NCI-H187 treated with DMSO at 0.1 percent for 48 hours (cell line): ENCODE data around the gene WDR37.
"Not testable (repeated sequence)": the region's sequence is repeated elsewhere in the genome, so short reads cannot be mapped to it uniquely, and the experiment has no call there.

Experiments used
- DNase-seq: peaks from one replicate; lab custom pipeline; 2025; lab: John Stamatoyannopoulos, UW

The WDR37 gene

GRCh38 chr10:1104971-1105370, 48.8 kb downstream of the WDR37 start:
- no peak for DNase-seq

GRCh38 chr10:1107004-1107403, 50.8 kb downstream of the WDR37 start:
- DNase-seq: no peak

GRCh38 chr10:1107679-1108078, 51.5 kb downstream of the WDR37 start:
- DNase-seq: peak; percentile 9

- no peak for DNase-seq
Measured at GRCh38 chr10:1109795-1110673, 53.8 kb downstream of the WDR37 start.

DNA sequence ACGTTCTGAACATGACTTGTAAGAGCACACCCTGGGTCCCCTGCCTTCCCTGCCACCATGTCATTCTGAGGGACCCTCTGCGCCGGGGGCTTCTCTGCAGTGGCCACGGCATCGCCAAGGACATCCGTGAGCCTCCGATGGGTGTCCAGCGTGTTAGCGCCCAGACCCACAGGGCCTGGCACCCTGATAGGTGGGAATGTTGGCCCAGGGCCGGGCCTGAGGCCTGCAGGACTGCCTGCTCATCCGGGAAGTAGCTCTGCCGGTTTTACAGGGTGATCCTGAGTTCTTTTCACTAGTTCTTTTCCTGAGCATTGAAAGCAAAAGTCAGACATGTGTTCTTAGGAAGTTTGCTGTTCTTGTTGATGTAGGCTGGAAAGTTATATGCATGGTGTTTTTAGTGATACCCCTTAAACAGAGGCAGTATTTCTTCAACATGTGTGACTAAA, 54.5 kb downstream of the WDR37 start:
- no peak for DNase-seq

GRCh38 chr10:1114315-1114714, 58.1 kb downstream of the WDR37 start:
- no peak for DNase-seq

DNA sequence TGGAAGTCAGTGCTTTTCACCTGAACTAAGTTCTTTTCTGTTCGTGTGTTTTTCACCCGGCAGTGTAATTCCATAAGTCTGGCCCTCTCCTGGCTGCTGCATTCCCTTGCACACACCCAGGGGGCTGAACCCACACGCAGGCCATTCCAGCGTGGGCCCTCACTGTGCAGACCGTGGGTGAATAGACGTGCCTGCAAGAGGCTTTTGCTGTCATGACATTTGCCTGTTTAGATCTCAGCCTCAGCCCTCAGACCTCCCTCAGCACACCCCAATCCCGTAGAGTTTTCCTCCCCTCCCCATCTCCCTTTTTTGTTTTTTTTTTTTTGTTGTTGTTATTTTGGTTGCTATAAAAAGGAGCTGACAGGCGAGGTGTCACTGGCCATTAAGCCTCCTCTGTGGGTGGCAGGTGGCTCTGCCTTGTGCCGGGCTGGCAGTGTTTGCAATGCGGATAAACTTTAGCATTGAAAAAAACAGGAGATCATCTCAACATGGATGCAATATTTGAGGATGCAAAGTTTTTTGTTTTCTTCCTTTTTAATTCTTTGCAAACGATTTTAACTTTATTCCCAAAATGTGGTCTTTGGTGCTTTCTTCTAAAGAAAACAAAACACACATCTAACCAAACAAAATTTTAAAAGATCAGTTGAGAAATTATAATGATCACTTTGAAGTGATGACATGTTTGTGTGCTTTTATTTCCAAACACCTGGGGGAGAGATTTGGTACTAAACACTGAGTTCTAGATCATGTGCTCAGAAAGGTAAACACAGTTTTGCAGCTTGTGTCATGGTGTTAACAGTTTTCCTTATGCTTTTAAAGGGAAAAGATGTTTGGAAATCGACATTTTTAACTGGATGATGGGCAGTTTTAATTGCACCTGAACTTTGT, 58.8 kb downstream of the WDR37 start:
- DNase-seq: no peak

- DNase-seq: no peak
Measured at GRCh38 chr10:1115607-1115955, 59.4 kb downstream of the WDR37 start.

DNA sequence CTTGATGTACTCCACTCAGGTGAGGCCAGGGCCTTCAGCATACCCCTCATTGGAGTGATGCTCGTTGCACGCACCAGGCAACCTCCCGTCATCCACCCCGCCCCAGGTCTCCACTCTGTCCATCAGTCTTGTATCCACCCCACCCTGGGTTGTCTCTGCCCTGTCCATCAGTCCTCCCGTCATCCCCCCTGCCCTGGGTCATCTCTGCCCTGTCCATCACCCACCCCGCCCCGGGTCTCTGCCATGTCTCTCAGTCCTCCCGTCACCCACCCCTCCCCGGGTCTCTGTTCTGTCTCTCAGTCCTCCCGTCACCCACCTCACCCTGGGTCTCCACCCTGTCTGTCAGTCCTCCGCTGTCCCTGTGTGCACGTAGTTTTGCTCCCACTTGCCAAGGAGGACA, 59.9 kb downstream of the WDR37 start:
- no peak for DNase-seq

DNA sequence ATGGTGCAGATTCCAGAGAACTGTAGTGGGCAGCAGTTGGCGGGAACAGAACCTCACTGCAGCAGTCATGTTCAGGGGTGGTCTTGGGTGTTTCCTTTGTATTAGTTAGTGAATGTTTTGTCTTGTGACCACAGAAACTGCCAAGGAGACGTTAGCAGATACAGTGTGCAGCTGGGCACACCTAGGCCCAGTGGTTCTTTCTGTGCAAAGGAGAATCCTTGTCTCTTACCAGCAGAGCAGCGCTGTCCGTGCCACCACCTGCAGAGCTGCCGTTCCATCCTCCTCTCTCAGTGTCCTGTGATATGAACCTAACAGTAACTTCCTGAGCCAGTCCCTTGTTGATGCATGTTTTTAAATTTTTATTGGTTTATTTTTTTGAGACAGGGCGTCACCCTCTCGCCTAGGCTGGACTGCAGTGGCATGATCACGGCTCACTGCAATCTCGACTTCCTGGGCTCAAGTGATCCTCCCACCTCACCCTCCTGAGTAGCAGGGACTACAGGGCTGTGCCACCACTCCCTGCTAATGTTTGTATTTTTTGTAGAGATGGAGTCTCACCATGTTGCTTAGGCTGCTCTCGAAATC, 60.6 kb downstream of the WDR37 start:
- DNase-seq: no peak

- no peak for DNase-seq
Measured at GRCh38 chr10:1117651-1118050, 61.5 kb downstream of the WDR37 start.

DNA sequence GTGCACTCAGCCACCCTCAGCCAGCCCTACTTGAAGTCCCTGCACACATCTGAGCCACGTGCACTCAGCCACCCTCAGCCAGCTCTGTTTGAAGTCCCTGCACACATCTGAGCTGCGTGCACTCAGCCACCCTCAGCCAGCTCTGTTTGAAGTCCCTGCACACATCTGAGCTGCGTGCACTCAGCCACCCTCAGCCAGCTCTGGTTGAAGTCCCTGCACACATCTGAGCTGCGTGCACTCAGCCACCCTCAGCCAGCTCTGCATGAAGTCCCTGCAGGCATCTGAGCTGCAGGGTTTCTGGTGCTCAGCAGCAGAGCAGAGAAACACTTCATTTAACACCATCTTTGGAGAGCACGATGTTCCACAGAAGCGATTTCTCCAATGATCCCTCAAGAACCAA, 62.1 kb downstream of the WDR37 start:
- not testable (repeated sequence) for DNase-seq

DNA sequence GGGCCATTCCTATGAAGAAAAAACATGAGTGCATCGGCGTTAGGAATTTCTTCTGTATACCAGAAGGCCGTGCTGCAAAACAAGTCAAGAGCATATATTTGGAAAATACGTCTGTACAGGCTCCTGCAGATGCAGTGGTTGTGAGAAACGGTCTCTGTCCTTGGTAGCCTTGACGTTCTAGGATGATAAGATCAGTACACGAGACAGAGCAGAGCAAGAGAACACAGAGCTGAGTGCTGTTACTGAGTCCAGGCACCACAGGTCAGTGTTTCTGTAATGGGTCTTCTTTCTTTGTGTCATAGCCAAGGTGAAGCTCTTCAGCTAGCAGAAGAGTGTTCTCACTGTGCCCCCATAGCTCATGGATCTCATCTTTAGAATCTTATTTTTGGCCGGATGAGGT, 62.8 kb downstream of the WDR37 start:
- DNase-seq: no peak

DNA sequence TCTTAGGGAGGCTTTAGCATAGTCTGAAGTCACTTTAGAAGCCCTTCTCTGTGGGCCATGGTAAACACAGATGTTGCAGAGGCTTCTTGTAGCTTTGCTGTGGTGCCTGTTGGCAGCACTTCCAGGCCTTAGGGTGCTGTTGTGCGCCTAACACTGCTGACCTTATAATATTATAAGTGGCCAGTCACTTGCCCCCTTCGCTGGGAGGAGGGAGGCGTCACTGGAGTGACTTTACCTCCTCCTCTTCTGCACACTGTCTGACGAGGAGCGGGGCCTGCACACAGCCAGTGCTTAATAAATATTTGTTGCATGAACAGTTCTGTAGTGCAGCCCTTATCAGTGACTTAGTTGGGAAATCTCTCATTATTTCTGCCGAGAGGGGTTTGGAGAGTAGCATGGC, 63.3 kb downstream of the WDR37 start:
- no peak for DNase-seq

- DNase-seq: no peak
Measured at GRCh38 chr10:1120306-1120705, 64.1 kb downstream of the WDR37 start.

- peak; percentile 30 for DNase-seq
Measured at GRCh38 chr10:1120801-1121211, 64.6 kb downstream of the WDR37 start.

GRCh38 chr10:1121271-1121970, 65.2 kb downstream of the WDR37 start:
- peak; percentile 30 for DNase-seq

GRCh38 chr10:1122349-1122748, 66.2 kb downstream of the WDR37 start:
- no peak for DNase-seq

DNA sequence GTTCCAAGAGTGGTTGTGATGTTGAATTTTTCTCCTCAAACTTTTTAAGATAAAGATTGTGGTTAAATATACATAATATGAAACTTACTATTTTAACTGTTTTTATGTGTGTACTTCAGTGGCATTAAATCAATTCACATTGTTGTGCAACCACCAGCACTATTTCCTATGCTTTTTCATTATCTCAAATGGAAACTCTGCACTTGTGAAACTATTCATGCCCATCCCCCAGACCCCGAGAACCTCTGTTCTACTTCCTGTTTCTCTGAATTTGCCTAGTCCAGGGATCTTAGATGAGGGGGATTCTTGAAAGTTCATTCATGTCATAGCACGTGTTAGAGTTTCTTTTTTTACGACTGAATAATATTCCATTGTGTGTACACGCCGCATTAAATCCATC, 67.0 kb downstream of the WDR37 start:
- DNase-seq: no peak

DNA sequence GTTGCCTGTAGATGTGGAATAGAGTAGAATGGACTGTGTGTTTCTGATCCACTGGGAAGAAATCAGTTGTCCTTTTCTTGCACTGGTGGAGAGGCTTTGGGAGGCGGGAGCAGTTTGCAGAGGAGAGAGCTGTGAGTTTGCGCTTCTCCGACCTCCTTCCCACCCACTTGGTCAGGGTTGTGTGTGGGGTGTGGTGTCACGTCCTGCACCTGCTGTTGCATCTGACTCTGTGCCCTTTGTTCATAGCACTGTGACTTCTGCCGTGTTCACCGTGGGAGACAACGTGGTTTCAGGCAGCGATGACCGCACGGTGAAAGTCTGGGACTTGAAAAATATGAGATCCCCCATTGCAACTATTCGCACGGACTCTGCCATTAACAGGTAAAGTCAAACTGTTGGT, 67.8 kb downstream of the WDR37 start:
- no peak for DNase-seq

- DNase-seq: no peak
Measured at GRCh38 chr10:1124796-1125195, 68.6 kb downstream of the WDR37 start.

- no peak for DNase-seq
Measured at GRCh38 chr10:1126461-1126860, 70.3 kb downstream of the WDR37 start.
